H1 (cell line): ENCODE measurements around the gene GIMAP7.

ENCODE experiments used
- CTCF ChIP-seq, 3 experiments: IDR thresholded peaks; 1 replicate in 2 of 3; 2 replicates in 1 of 3; pipeline versions ENCODE4 v1.5.1 to v1.6.1; 2011; ENCODE audit warnings: low read length in 3 of 3, mild to moderate bottlenecking in 3 of 3, inconsistent platforms in 2 of 3, low read depth in 1 of 3, moderate library complexity in 1 of 3; ENCODE audit not compliant: insufficient read depth in 1 of 3; ENCODE audit errors: control extremely low read depth in 1 of 3
- HDAC2 ChIP-seq, 2 experiments: fragments of 300-600 bp in 1 of 2; sonication (generic) in 1 of 2; IDR thresholded peaks; 2 replicates each; pipeline ENCODE4 v1.6.1; 2011 to 2012; ENCODE audit warnings: low read depth in 2 of 2, low read length in 2 of 2, mild to moderate bottlenecking in 2 of 2, moderate library complexity in 2 of 2, borderline replicate concordance in 1 of 2, inconsistent platforms in 1 of 2
- JUND ChIP-seq: IDR thresholded peaks from 2 replicates; pipeline ENCODE4 v1.6.1; 2011; ENCODE audit warnings: mild to moderate bottlenecking, improper control_type of control experiment, low read length
- POLR2AphosphoS5 ChIP-seq: IDR thresholded peaks from 2 replicates; pipeline ENCODE4 v1.6.1; 2011; ENCODE audit warnings: low read depth, low read length
- RBBP5 ChIP-seq: IDR thresholded peaks from 2 replicates; pipeline ENCODE4 v1.7.1; 2012; ENCODE audit warnings: low read depth, mild to moderate bottlenecking, inconsistent platforms, low read length, moderate library complexity, borderline replicate concordance
- RFX5 ChIP-seq: IDR thresholded peaks from 2 replicates; pipeline ENCODE4 v1.6.1; 2011; ENCODE audit warnings: low read depth, low read length, improper control_type of control experiment, borderline replicate concordance
- SIN3A ChIP-seq, 2 experiments: IDR thresholded peaks in 1 of 2; conservative IDR thresholded peaks in 1 of 2; 2 replicates each; pipeline ENCODE4 v1.6.1; 2011 to 2012; ENCODE audit warnings: low read length in 2 of 2, improper control_type of control experiment in 1 of 2, low read depth in 1 of 2, mild to moderate bottlenecking in 1 of 2
- SIX5 ChIP-seq: IDR thresholded peaks from 2 replicates; pipeline ENCODE4 v1.6.1; 2011; ENCODE audit warnings: mild to moderate bottlenecking, low read depth, low read length
- SRF ChIP-seq: IDR thresholded peaks from 2 replicates; pipeline ENCODE4 v1.6.1; 2011; ENCODE audit warnings: mild to moderate bottlenecking, low read depth, low read length, moderate library complexity
- TBP ChIP-seq: IDR thresholded peaks from 2 replicates; pipeline ENCODE4 v1.6.1; 2011; ENCODE audit warnings: low read depth, low read length, improper control_type of control experiment

GRCh38 chr7:150560486-150560885, 45.8 kb downstream of the GIMAP7 start:
- TF ChIP-seq POLR2AphosphoS5 = no peak
- no peak for TF ChIP-seq SIN3A (conservative IDR thresholded peaks at IDR 0.05 in 1 of 2, IDR thresholded peaks at IDR 0.05 in 1 of 2; ENCODE audit: low read depth in 1 of 2, low read length in 2 of 2)
- no peak for TF ChIP-seq RBBP5
- no peak for TF ChIP-seq CTCF (IDR thresholded peaks at IDR 0.05; ENCODE audit: control extremely low read depth in 1 of 3, insufficient read depth in 1 of 3, low read depth in 1 of 3, low read length in 3 of 3)
- no peak for TF ChIP-seq JUND
- TF ChIP-seq SRF = no peak
- TF ChIP-seq TBP = no peak
- no peak for TF ChIP-seq SIX5
- no peak for TF ChIP-seq RFX5
- TF ChIP-seq HDAC2 (IDR thresholded peaks at IDR 0.05; ENCODE audit: borderline replicate concordance in 1 of 2, low read depth in 2 of 2, low read length in 2 of 2) = no peak
